Measurements from ENCODE around the gene NGRN.

DNA sequence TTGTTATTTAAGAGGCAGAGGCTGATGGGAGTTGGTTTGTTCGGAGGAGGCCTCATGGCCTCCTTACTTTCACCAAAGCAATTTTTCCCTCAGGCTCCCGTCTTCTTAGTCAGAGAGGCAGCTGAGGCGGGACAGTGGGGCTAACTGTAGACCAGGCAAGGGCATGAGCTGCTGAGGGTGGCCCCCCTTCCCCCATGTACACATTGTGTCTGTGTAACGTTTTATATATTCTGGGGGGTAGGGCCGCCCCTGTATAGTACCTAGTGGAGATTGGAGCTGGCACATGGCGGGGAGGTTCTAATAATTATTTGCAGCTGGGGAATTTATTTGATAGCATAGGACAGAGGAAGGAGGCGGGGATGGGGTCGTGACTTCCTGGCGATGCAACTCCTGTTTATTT, 35.1 kb downstream of the NGRN start:
- TF ChIP-seq, protein P1, sequence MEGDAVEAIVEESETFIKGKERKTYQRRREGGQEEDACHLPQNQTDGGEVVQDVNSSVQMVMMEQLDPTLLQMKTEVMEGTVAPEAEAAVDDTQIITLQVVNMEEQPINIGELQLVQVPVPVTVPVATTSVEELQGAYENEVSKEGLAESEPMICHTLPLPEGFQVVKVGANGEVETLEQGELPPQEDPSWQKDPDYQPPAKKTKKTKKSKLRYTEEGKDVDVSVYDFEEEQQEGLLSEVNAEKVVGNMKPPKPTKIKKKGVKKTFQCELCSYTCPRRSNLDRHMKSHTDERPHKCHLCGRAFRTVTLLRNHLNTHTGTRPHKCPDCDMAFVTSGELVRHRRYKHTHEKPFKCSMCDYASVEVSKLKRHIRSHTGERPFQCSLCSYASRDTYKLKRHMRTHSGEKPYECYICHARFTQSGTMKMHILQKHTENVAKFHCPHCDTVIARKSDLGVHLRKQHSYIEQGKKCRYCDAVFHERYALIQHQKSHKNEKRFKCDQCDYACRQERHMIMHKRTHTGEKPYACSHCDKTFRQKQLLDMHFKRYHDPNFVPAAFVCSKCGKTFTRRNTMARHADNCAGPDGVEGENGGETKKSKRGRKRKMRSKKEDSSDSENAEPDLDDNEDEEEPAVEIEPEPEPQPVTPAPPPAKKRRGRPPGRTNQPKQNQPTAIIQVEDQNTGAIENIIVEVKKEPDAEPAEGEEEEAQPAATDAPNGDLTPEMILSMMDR (IDR thresholded peaks at IDR 0.05; ENCODE audit: insufficient read depth, low read length, poor library complexity, severe bottlenecking): no peak
- no peak for TF ChIP-seq EZH2phosphoT487 (conservative IDR thresholded peaks at IDR 0.05; ENCODE audit: low read length)

All from SU-DHL-6 (cell line).